Breast epithelium (tissue), 3 donors: ENCODE data around the gene TMEM143.

Source experiments
- POLR2A ChIP-seq: fragments of 450-650 bp; IDR thresholded peaks from one replicate; pipeline ENCODE4 v1.6.1; 2016; ENCODE audit warnings: antibody characterized with exemption, mild to moderate bottlenecking, moderate library complexity
- POLR2AphosphoS5 ChIP-seq, 3 donors: sonication (generic); formaldehyde crosslinking; IDR thresholded peaks; one replicate each; pipeline ENCODE4 v1.6.1; 2017; ENCODE audit warnings: antibody characterized with exemption in 3 of 3
- TF ChIP-seq, protein P1 (sequence below), 3 donors: fragments of 450-650 bp; IDR thresholded peaks; one replicate each; pipeline ENCODE4 v1.5.1; 2016 to 2017; ENCODE audit warnings: antibody characterized with exemption in 3 of 3, mild to moderate bottlenecking in 3 of 3, moderate library complexity in 3 of 3

- TF ChIP-seq POLR2AphosphoS5 (IDR thresholded peaks at IDR 0.05) (no peak), POLR2A (no peak)
- TF ChIP-seq, protein P1, sequence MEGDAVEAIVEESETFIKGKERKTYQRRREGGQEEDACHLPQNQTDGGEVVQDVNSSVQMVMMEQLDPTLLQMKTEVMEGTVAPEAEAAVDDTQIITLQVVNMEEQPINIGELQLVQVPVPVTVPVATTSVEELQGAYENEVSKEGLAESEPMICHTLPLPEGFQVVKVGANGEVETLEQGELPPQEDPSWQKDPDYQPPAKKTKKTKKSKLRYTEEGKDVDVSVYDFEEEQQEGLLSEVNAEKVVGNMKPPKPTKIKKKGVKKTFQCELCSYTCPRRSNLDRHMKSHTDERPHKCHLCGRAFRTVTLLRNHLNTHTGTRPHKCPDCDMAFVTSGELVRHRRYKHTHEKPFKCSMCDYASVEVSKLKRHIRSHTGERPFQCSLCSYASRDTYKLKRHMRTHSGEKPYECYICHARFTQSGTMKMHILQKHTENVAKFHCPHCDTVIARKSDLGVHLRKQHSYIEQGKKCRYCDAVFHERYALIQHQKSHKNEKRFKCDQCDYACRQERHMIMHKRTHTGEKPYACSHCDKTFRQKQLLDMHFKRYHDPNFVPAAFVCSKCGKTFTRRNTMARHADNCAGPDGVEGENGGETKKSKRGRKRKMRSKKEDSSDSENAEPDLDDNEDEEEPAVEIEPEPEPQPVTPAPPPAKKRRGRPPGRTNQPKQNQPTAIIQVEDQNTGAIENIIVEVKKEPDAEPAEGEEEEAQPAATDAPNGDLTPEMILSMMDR (IDR thresholded peaks at IDR 0.05): no peak
These were observed 76.0 kb downstream of the TMEM143 start for GRCh38 chr19:48287748-48288147.
